Measurements from ENCODE around the gene RASSF10.

Gene RASSF10

GRCh38 chr11:12979928-12980689 lies 29.0 kb upstream of the RASSF10 start:
- Histone ChIP-seq H3K4ac (ENCODE audit: low read length) (no peak overlapping the region), H3K4me1 (ENCODE audit: control insufficient read depth in 2 of 2, insufficient read depth in 1 of 2, low read depth in 1 of 2, low read length in 2 of 2) (peaks cover 7 to 21% of the 10 kb centered on the region in 2 donors), H3K36me3 (replicated peaks in 1 of 2; ENCODE audit: control insufficient read depth in 2 of 2, insufficient read depth in 2 of 2, low read length in 2 of 2) (no peaks in the 10 kb centered on the region), H3K27ac (replicated peaks; ENCODE audit: low read length) (no peak overlapping the region), H2BK120ac (ENCODE audit: low read depth, low read length) (no peak overlapping the region), H3K9me3 (replicated peaks in 1 of 2; ENCODE audit: control insufficient read depth in 2 of 2, insufficient read depth in 1 of 2, low read depth in 1 of 2, low read length in 2 of 2) (no peaks in the 10 kb centered on the region), H3K4me3 (ENCODE audit: low read length in 2 of 2) (no peak overlapping the region), H2BK5ac (ENCODE audit: low read length) (no peak overlapping the region), H3K27me3 (ENCODE audit: control insufficient read depth in 3 of 3, insufficient read depth in 3 of 3, low read depth in 1 of 3, low read length in 3 of 3) (no peaks in the 10 kb centered on the region), H3K79me1 (ENCODE audit: low read depth, low read length) (no peaks in the 10 kb centered on the region), H2BK15ac (ENCODE audit: low read length) (no peak overlapping the region), H3K18ac (ENCODE audit: low read length) (no peak overlapping the region), H3K9ac (ENCODE audit: low read depth, low read length, poor library complexity) (no peak overlapping the region), H2AK5ac (ENCODE audit: low read depth, low read length) (no peak overlapping the region), H3K14ac (ENCODE audit: low read length) (no peak overlapping the region), H2BK12ac (ENCODE audit: low read length) (no peak overlapping the region), H2AFZ (ENCODE audit: low read length) (peak overlapping the region; percentile 61), H3K23ac (ENCODE audit: low read depth, low read length, poor library complexity) (no peak overlapping the region), H3K4me2 (ENCODE audit: insufficient read depth, low read length, poor library complexity, severe bottlenecking) (no peak overlapping the region), H4K8ac (ENCODE audit: low read depth, low read length) (no peak overlapping the region), H4K91ac (ENCODE audit: low read depth, low read length, poor library complexity) (no peak overlapping the region)
- WGBS, 2 donors (ENCODE audit: extremely low coverage in 2 of 2, insufficient read length in 2 of 2, insufficient replicate concordance in 1 of 2), result no CpG with 5 or more reads among the region's 8 CpGs
- DNase-seq (ENCODE audit: low spot score), result no peak

- no CpG with 5 or more reads among the region's 3 CpGs for whole genome bisulfite sequencing, 2 donors (ENCODE audit: extremely low coverage in 2 of 2, insufficient read length in 2 of 2, insufficient replicate concordance in 1 of 2)
- H3K27me3 ChIP-seq (ENCODE audit: control insufficient read depth in 3 of 3, insufficient read depth in 3 of 3, low read depth in 1 of 3, low read length in 3 of 3), result no peaks in the 10 kb centered on the region
- no peak overlapping the region for H3K4me3 ChIP-seq (ENCODE audit: low read length in 2 of 2)
- no peak overlapping the region for H3K18ac ChIP-seq (ENCODE audit: low read length)
- H4K8ac ChIP-seq (ENCODE audit: low read depth, low read length), result no peak overlapping the region
- no peak overlapping the region for H2AFZ ChIP-seq (ENCODE audit: low read length)
- DNase-seq (ENCODE audit: low spot score), result no peak
- no peak overlapping the region for H3K27ac ChIP-seq (replicated peaks; ENCODE audit: low read length)
- H2BK12ac ChIP-seq (ENCODE audit: low read length), result no peak overlapping the region
- H2AK5ac ChIP-seq (ENCODE audit: low read depth, low read length), result no peak overlapping the region
- no peak overlapping the region for H3K9ac ChIP-seq (ENCODE audit: low read depth, low read length, poor library complexity)
- no peak overlapping the region for H2BK5ac ChIP-seq (ENCODE audit: low read length)
- H4K91ac ChIP-seq (ENCODE audit: low read depth, low read length, poor library complexity), result no peak overlapping the region
- H3K4ac ChIP-seq (ENCODE audit: low read length), result no peak overlapping the region
- H3K79me1 ChIP-seq (ENCODE audit: low read depth, low read length), result no peaks in the 10 kb centered on the region
- H3K4me2 ChIP-seq (ENCODE audit: insufficient read depth, low read length, poor library complexity, severe bottlenecking), result no peak overlapping the region
- peaks cover 7 to 21% of the 10 kb centered on the region in 2 donors for H3K4me1 ChIP-seq (ENCODE audit: control insufficient read depth in 2 of 2, insufficient read depth in 1 of 2, low read depth in 1 of 2, low read length in 2 of 2)
- H2BK15ac ChIP-seq (ENCODE audit: low read length), result no peak overlapping the region
- H3K9me3 ChIP-seq (replicated peaks in 1 of 2; ENCODE audit: control insufficient read depth in 2 of 2, insufficient read depth in 1 of 2, low read depth in 1 of 2, low read length in 2 of 2), result no peaks in the 10 kb centered on the region
- no peak overlapping the region for H3K14ac ChIP-seq (ENCODE audit: low read length)
- no peak overlapping the region for H3K23ac ChIP-seq (ENCODE audit: low read depth, low read length, poor library complexity)
- no peaks in the 10 kb centered on the region for H3K36me3 ChIP-seq (replicated peaks in 1 of 2; ENCODE audit: control insufficient read depth in 2 of 2, insufficient read depth in 2 of 2, low read length in 2 of 2)
- no peak overlapping the region for H2BK120ac ChIP-seq (ENCODE audit: low read depth, low read length)
Observed at GRCh38 chr11:12981676-12982522, 27.2 kb upstream of the RASSF10 start.

GRCh38 chr11:12983336-12983735 lies 25.8 kb upstream of the RASSF10 start:
- Histone ChIP-seq H3K23ac (ENCODE audit: low read depth, low read length, poor library complexity) (no peak overlapping the region), H3K9me3 (replicated peaks in 1 of 2; ENCODE audit: control insufficient read depth in 2 of 2, insufficient read depth in 1 of 2, low read depth in 1 of 2, low read length in 2 of 2) (no peaks in the 10 kb centered on the region), H4K8ac (ENCODE audit: low read depth, low read length) (no peak overlapping the region), H3K36me3 (replicated peaks in 1 of 2; ENCODE audit: control insufficient read depth in 2 of 2, insufficient read depth in 2 of 2, low read length in 2 of 2) (no peaks in the 10 kb centered on the region), H3K4me1 (ENCODE audit: control insufficient read depth in 2 of 2, insufficient read depth in 1 of 2, low read depth in 1 of 2, low read length in 2 of 2) (peaks cover 7 to 21% of the 10 kb centered on the region in 2 donors), H3K4me2 (ENCODE audit: insufficient read depth, low read length, poor library complexity, severe bottlenecking) (no peak overlapping the region), H3K18ac (ENCODE audit: low read length) (no peak overlapping the region), H2AFZ (ENCODE audit: low read length) (peak overlapping the region; percentile 73), H2BK5ac (ENCODE audit: low read length) (no peak overlapping the region), H2BK15ac (ENCODE audit: low read length) (no peak overlapping the region), H3K4ac (ENCODE audit: low read length) (no peak overlapping the region), H3K9ac (ENCODE audit: low read depth, low read length, poor library complexity) (no peak overlapping the region), H3K14ac (ENCODE audit: low read length) (no peak overlapping the region), H2BK120ac (ENCODE audit: low read depth, low read length) (no peak overlapping the region), H3K27me3 (ENCODE audit: control insufficient read depth in 3 of 3, insufficient read depth in 3 of 3, low read depth in 1 of 3, low read length in 3 of 3) (no peaks in the 10 kb centered on the region), H3K4me3 (ENCODE audit: low read length in 2 of 2) (no peak overlapping the region), H2AK5ac (ENCODE audit: low read depth, low read length) (no peak overlapping the region), H3K79me1 (ENCODE audit: low read depth, low read length) (no peaks in the 10 kb centered on the region), H4K91ac (ENCODE audit: low read depth, low read length, poor library complexity) (no peak overlapping the region), H2BK12ac (ENCODE audit: low read length) (no peak overlapping the region), H3K27ac (replicated peaks; ENCODE audit: low read length) (no peak overlapping the region)
- WGBS, 2 donors (ENCODE audit: extremely low coverage in 2 of 2, insufficient read length in 2 of 2, insufficient replicate concordance in 1 of 2), result no CpG with 5 or more reads among the region's 7 CpGs
- no peak for DNase-seq (ENCODE audit: low spot score)

GRCh38 chr11:12986194-12986898 lies 22.8 kb upstream of the RASSF10 start:
- no peak overlapping the region for H2AFZ ChIP-seq (ENCODE audit: low read length)
- WGBS, 2 donors (ENCODE audit: extremely low coverage in 2 of 2, insufficient read length in 2 of 2, insufficient replicate concordance in 1 of 2), result no CpG with 5 or more reads among the region's 8 CpGs
- H3K23ac ChIP-seq (ENCODE audit: low read depth, low read length, poor library complexity), result no peak overlapping the region
- H3K4ac ChIP-seq (ENCODE audit: low read length), result no peak overlapping the region
- H2BK15ac ChIP-seq (ENCODE audit: low read length), result no peak overlapping the region
- no peak overlapping the region for H2BK12ac ChIP-seq (ENCODE audit: low read length)
- no peak overlapping the region for H4K91ac ChIP-seq (ENCODE audit: low read depth, low read length, poor library complexity)
- H3K4me2 ChIP-seq (ENCODE audit: insufficient read depth, low read length, poor library complexity, severe bottlenecking), result no peak overlapping the region
- no peaks in the 10 kb centered on the region for H3K79me1 ChIP-seq (ENCODE audit: low read depth, low read length)
- no peak overlapping the region for H3K9ac ChIP-seq (ENCODE audit: low read depth, low read length, poor library complexity)
- H3K27ac ChIP-seq (replicated peaks; ENCODE audit: low read length), result no peak overlapping the region
- no peak overlapping the region for H4K8ac ChIP-seq (ENCODE audit: low read depth, low read length)
- H3K14ac ChIP-seq (ENCODE audit: low read length), result no peak overlapping the region
- H3K36me3 ChIP-seq (replicated peaks in 1 of 2; ENCODE audit: control insufficient read depth in 2 of 2, insufficient read depth in 2 of 2, low read length in 2 of 2), result no peaks in the 10 kb centered on the region
- DNase-seq (ENCODE audit: low spot score), result no peak
- no peak overlapping the region for H2AK5ac ChIP-seq (ENCODE audit: low read depth, low read length)
- no peak overlapping the region for H2BK120ac ChIP-seq (ENCODE audit: low read depth, low read length)
- no peaks in the 10 kb centered on the region for H3K27me3 ChIP-seq (ENCODE audit: control insufficient read depth in 3 of 3, insufficient read depth in 3 of 3, low read depth in 1 of 3, low read length in 3 of 3)
- no peak overlapping the region for H3K18ac ChIP-seq (ENCODE audit: low read length)
- H3K4me1 ChIP-seq (ENCODE audit: control insufficient read depth in 2 of 2, insufficient read depth in 1 of 2, low read depth in 1 of 2, low read length in 2 of 2), result peaks cover 9 to 17% of the 10 kb centered on the region in 2 donors
- no peak overlapping the region for H2BK5ac ChIP-seq (ENCODE audit: low read length)
- peaks cover 2 to 5% of the 10 kb centered on the region in 2 donors for H3K9me3 ChIP-seq (replicated peaks in 1 of 2; ENCODE audit: control insufficient read depth in 2 of 2, insufficient read depth in 1 of 2, low read depth in 1 of 2, low read length in 2 of 2)
- H3K4me3 ChIP-seq (ENCODE audit: low read length in 2 of 2), result no peak overlapping the region

Measured in neuronal stem cell (in vitro differentiated cells).